Measurements from ENCODE around the gene FGD2.

Gene FGD2

DNA sequence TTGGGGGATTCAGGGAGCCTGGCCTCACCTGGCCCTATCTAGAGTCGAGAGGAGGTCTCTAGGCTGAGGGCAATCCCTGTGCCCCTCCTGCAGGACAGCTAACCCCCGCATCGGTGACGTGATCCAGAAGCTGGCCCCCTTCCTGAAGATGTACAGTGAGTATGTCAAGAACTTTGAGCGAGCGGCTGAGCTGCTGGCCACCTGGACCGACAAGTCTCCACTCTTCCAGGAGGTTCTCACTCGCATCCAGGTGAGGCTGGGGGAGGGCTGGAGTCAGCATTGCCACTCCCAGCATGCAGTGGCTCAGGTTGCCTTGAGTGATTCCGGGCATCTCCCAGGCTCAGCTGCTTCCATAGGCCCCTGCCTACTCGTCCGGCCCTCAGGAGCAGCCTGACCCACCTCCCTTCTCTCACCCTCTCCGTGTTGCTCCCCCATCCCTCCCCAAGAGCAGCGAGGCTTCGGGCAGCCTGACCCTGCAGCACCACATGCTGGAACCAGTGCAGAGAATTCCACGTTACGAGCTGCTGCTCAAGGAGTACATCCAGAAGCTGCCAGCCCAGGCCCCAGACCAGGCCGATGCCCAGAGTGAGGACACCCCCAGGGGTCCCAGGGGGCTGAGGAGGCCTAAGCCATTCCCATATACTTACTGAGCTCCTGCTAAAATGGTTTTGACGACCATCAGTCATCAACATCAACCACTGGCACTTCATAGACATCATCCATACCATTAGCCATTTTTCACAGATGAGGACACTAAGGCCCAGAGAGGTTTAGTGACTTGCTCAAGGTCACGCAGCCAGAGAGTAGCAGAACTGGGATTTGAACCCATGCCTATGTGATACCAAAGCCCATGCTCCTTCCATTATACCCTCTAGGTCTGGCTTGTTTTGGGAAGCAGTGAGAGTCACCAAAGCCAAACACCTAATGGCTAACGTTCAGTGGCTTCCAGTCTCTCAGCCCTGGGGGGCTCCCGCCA is 8.3 kb downstream of the FGD2 start:
- TF ChIP-seq GATA1 (IDR thresholded peaks at IDR 0.05; ENCODE audit: low read depth, low read length) (no peak), POLR2A (IDR thresholded peaks at IDR 0.05; ENCODE audit: low read length) (no peak)
- no peak for DNase-seq

DNA sequence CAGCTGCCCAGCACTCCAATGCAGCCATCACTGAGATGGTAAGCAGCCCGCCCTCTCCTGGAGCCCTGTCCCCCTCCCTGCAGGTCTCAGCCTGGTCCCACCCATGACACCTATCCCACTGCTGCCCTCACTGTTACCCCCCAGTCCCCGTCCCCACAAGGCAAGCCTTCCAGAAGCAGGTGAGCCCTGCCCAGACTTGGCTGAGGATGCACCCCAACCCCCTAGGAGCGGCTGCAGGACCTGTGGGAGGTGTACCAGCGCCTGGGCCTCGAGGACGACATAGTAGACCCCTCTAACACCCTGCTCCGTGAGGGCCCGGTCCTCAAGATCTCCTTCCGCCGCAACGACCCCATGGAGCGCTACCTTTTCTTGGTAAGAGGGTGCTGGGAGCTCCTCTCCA is 9.2 kb downstream of the FGD2 start:
- no peak for DNase-seq
- no peak for TF ChIP-seq POLR2A (IDR thresholded peaks at IDR 0.05; ENCODE audit: low read length)
- TF ChIP-seq GATA1 (IDR thresholded peaks at IDR 0.05; ENCODE audit: low read depth, low read length) = no peak

DNA sequence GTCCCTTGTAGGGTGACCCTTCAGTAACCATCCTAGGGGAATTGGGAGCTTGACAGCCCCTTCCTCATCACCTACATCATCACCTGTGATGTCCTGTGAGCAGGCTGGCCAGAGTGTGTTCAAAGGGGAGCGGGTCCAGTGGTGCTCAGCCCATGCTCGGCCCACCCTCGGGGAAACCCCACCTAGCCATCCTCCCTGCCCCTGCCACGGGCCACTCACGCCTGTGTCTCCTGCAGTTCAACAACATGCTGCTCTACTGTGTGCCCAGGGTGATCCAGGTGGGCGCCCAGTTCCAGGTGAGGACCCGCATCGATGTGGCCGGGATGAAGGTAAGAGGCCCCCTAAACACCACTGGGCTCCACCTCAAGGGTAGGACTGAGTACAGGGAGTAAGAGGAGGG is 10.1 kb downstream of the FGD2 start:
- no peak for TF ChIP-seq POLR2A (IDR thresholded peaks at IDR 0.05; ENCODE audit: low read length)
- no peak for TF ChIP-seq GATA1 (IDR thresholded peaks at IDR 0.05; ENCODE audit: low read depth, low read length)
- no peak for DNase-seq

DNA sequence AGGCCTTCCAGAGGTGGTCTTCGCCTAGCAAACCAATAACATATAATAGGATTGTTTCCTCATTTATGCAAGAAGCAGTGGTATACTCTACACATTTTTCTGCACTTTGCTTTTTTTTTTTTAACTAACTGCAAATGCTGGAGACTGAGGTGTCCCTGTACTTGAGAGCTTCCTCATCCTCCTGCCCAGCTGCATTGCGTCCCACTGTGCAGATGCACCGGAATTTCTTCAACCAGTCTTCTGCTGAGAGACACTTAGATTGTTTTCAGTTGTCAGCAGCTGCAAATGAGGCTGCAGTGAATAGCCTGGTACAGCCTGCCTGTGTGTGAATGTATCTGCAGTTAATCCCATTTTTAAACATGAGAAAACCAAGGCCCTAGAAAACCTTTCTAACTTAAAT is 11.5 kb downstream of the FGD2 start:
- TF ChIP-seq POLR2A (IDR thresholded peaks at IDR 0.05; ENCODE audit: low read length) (no peak), GATA1 (IDR thresholded peaks at IDR 0.05; ENCODE audit: low read depth, low read length) (no peak)
- DNase-seq = no peak

DNA sequence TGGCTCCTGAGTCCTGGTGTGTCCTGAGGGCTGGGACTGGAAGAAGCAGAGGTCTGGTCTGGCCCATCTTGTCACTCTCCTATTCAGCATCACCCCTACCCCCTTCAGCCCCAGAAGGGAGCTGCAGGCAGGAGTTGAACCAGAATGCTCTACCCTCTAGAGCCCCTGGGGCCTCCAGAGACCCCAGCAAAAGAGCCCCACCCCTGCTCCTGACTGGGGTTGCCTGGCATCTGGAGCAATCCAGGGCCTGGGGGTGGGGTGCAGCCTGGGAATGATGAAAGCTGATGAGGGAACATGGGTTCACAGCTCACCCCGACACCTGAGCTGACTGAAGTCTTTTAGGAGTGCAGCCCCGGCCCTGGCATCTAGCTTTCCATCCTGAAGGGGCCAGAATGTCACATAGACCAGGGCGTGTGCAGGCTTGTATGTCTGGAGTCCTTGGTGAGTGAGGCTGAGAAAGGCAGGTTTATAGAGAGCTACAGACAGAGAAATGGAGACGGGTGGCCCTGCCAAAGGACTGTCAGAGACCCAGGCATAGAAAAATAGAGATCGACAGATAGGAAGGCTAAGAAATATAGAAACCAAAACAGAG is 12.2 kb downstream of the FGD2 start:
- TF ChIP-seq POLR2A (IDR thresholded peaks at IDR 0.05; ENCODE audit: low read length) (no peak), GATA1 (IDR thresholded peaks at IDR 0.05; ENCODE audit: low read depth, low read length) (no peak)
- DNase-seq = no peak

DNA sequence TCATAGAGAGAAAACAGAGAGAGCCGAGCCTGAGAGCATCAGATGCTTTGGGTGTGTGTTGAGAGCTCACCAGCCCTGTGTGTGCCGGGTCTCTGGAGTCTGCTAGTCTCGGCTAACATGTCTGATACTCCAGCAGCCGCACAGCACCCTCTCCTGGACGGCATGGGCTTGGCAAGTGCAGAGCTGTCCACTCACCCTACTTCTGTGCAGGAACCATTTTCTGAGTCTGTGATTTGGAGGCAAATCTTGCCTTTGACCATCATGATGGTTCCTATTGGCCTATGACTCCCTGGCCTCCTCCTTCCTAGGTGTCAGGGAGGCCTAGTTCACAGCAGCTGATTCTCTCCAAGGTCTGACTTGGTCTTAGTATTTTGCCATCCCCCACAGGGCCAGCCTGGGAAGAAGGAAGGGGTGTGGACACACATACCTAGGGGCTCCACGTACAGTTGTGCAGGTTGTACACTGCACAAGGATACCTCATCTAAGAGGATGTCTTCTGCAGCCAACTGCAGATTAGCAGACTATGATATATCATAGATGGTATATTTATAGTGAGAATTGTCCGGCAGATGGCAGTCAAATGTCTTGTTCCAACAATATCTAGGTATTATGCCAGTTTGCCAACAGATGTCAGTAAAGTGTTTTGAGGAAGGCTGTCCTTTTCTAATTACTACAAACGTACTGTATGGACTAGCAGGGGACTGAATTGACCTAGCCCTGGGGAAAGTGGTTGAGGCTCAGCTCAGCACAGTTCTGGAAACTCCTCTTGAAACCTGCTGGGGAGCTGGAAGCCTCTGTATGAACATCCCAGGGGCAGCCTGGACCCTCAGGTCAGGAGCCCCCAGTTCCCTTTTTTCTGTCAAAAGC is 13.0 kb downstream of the FGD2 start:
- TF ChIP-seq POLR2A (IDR thresholded peaks at IDR 0.05; ENCODE audit: low read length) (no peak), GATA1 (IDR thresholded peaks at IDR 0.05; ENCODE audit: low read depth, low read length) (no peak)
- DNase-seq = peak; percentile 90 to 93

DNA sequence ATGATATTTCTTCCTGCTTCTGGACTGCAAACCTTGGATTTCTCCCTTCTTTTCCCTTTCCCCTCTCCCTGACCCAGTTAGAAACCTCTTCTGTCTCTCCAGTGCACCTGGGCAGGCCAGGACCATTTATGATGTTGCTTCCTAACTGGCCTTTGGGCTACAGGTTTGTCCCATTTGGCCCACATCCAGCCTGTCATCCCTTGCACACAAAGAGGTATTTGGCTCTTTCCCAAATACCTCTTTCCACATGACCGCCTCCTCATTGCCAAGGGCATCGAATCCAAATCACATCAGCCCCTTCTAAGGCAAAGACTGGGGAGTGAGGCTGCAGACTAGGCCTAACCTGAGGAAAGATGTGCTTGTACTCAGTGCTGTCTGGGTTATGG is 13.6 kb downstream of the FGD2 start:
- TF ChIP-seq POLR2A (IDR thresholded peaks at IDR 0.05; ENCODE audit: low read length) (no peak), GATA1 (IDR thresholded peaks at IDR 0.05; ENCODE audit: low read depth, low read length) (no peak)
- DNase-seq = peak in 1 of 2 experiments; percentile 52

DNA sequence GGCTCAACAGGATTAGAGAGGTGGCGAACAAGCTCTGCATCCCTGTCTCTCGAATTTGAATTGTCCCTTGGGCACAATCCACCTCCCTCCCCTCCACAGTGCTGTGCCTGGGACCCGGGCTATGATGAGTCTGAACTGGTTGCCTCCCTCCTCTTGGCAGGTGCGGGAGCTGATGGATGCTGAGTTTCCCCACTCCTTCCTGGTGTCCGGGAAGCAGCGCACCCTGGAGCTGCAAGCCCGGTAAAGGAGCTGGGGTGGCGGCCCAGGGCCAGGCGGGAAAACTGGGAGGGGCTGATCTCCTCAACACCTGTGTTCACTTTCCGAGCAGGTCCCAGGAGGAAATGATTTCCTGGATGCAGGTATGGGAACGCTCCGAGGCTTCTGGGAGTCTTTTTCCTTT is 14.9 kb downstream of the FGD2 start:
- no peak for DNase-seq
- TF ChIP-seq POLR2A (IDR thresholded peaks at IDR 0.05; ENCODE audit: low read length) = no peak
- no peak for TF ChIP-seq GATA1 (IDR thresholded peaks at IDR 0.05; ENCODE audit: low read depth, low read length)

DNA sequence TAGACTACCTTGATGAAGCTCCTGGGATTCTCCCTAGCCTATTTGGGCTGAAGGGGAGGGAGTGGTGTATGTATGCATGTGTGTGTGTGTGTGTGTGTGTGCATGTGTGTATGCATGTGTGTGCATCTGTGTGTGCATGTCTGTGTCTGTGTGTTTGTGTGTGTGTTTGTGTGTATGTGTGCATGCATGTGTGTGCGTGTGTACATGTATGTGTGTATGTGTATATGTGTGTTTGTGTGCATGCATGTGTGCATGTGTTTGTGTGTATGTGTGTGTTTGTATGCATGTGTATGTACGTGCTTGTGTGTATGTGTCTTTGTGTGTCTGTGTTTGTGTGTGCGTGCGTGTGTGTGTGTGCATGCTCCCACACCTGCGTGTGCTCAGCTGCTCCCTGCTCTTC is 15.4 kb downstream of the FGD2 start:
- DNase-seq = no peak
- TF ChIP-seq POLR2A (IDR thresholded peaks at IDR 0.05; ENCODE audit: low read length) = no peak
- no peak for TF ChIP-seq GATA1 (IDR thresholded peaks at IDR 0.05; ENCODE audit: low read depth, low read length)

DNA sequence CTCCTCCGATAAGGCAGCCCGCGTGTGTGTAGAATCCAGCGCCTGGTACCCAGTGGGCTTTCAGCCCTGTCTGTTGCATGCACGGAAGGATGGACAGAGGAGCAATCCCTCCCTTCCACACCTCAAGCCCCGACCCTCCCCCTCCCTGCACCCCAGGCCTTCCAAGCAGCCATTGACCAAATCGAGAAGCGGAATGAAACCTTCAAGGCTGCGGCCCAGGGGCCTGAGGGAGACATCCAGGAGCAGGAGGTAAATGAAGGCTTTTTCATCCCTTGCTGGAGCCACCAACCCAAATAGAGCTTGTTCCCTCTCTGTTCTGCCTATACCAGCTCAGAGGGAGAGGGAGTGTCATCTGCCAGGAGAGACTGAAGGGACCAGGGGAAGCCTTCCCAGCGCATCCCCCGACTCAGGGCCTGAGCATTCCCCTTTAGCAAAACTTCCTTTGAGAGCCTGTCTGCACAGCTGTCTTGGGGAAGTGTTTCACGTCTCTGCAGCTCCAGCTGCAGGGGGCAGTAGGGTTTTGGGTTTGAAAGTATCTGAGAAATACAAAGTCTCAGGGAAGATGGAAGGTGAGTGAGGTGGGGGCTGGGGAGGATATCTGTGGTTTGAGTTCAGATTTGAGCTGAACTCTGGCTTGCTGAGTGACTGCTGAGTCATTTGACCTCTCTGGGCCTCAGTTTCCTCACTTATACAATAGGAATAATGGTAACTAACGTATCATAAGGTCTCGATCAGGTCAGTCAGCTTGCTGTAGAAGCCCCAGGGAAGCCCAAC is 16.1 kb downstream of the FGD2 start:
- DNase-seq = peak; percentile 70 to 77
- no peak for TF ChIP-seq POLR2A (IDR thresholded peaks at IDR 0.05; ENCODE audit: low read length)
- no peak for TF ChIP-seq GATA1 (IDR thresholded peaks at IDR 0.05; ENCODE audit: low read depth, low read length)

DNA sequence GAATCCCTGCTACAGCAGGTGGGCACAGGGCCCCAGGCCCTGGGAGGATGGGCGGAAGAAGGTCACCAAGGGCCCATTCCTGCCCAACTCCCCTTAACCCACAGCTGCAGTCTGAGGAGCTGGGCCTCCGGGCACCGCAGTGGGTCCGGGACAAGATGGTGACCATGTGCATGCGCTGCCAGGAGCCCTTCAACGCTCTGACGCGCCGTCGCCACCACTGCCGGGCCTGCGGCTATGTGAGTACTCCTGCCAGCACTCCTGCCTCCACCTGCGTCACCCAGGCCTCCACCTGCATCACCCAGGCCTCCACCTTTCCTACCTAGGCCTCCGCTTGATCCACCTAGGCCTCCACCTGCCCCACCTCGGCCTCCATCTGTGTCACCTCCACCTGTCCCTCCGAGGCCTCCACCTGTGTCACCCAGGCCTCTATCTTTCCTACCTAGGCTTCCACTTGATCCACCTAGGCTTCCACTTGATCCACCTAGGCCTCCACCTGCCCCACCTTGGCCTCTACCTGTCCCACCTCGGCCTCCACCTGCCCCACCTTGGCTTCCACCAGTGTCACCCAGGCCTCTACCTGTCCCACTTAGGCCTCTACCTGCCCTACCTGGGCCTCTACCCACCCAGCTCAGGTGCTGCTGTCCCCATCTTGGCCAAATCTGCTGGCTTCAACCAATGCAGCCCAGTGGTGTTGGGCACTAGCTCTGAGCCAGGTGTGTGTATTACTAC is 16.8 kb downstream of the FGD2 start:
- no peak for TF ChIP-seq POLR2A (IDR thresholded peaks at IDR 0.05; ENCODE audit: low read length)
- TF ChIP-seq GATA1 (IDR thresholded peaks at IDR 0.05; ENCODE audit: low read depth, low read length) = no peak
- DNase-seq = no peak

DNA sequence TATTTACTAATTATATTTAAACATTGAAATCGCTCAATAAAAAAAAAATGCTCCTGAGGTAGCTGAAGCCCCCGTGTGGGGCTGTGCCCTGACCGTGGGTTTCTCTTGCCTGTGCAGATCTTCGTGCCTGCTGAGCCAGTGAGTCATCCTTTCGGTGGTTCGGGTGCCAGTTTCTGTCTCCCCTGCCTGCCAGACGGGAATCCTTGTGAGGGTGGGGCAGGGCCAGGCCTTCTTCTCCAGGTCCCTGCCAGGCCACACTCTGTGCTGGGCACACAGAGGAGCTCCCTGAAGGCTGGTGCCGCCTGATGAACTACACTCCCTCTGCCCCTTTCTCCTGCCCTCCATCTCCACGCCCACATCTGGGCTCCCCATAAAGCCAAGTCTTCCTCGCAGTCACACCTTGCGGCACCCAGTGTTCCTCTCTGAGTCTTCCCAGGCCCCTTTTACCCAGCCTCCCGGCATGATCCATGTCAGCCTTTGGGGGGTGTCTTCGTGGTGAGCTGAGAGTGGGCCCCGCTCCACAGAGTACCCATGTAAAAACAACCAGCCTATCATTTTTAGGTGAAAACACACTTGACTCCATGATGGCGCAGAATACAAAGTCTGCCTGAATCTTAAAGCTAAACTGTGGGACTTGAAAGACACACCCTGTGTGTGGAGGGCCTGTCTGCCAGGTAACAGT is 19.3 kb downstream of the FGD2 start:
- DNase-seq = no peak

More for the DNA sequence above, 19.3 kb downstream of the FGD2 start:
- TF ChIP-seq POLR2A (IDR thresholded peaks at IDR 0.05; ENCODE audit: low read length) (no peak), GATA1 (IDR thresholded peaks at IDR 0.05; ENCODE audit: low read depth, low read length) (no peak)
